Activated naive CD4-positive, alpha-beta T cell treated with anti-CD3 and anti-CD28 coated beads, Interleukin-2, amount 50 U/mL, for 16 hours (primary cell): ENCODE results near the gene PIAS1.
"Not testable (repeated sequence)": the region's sequence is repeated elsewhere in the genome, so short reads cannot be mapped to it uniquely, and the experiment has no call there.

Experiments used
- DNase-seq: peaks from one replicate; pipeline ENCODE4 v3.0.0-alpha.2; 2020

Gene PIAS1

GRCh38 chr15:68205954-68206539 is 151.9 kb downstream of the PIAS1 start:
- no peak for DNase-seq

GRCh38 chr15:68206711-68207151 is 152.6 kb downstream of the PIAS1 start:
- no peak for DNase-seq

- DNase-seq = no peak
Measured at GRCh38 chr15:68207176-68207935, 153.2 kb downstream of the PIAS1 start.

- DNase-seq = no peak
Measured at GRCh38 chr15:68208136-68208535, 154.0 kb downstream of the PIAS1 start.

GRCh38 chr15:68208636-68209240 is 154.6 kb downstream of the PIAS1 start:
- DNase-seq = no peak

GRCh38 chr15:68209272-68209671 is 155.2 kb downstream of the PIAS1 start:
- no peak for DNase-seq

- DNase-seq = peak; percentile 47
Measured at GRCh38 chr15:68209735-68210408, 155.8 kb downstream of the PIAS1 start.

GRCh38 chr15:68210409-68210756 is 156.3 kb downstream of the PIAS1 start:
- no peak for DNase-seq

GRCh38 chr15:68210821-68211655 is 156.9 kb downstream of the PIAS1 start:
- peak; percentile 63 for DNase-seq

- DNase-seq = no peak
Measured at GRCh38 chr15:68211656-68212320, 157.7 kb downstream of the PIAS1 start.

GRCh38 chr15:68213491-68213845 is 159.4 kb downstream of the PIAS1 start:
- DNase-seq = not testable (repeated sequence)

- DNase-seq = no peak
Measured at GRCh38 chr15:68213991-68214837, 160.1 kb downstream of the PIAS1 start.

GRCh38 chr15:68214838-68215254 is 160.7 kb downstream of the PIAS1 start:
- no peak for DNase-seq

- DNase-seq = no peak
Measured at GRCh38 chr15:68217341-68217740, 163.2 kb downstream of the PIAS1 start.

- no peak for DNase-seq
Measured at GRCh38 chr15:68218331-68218730, 164.2 kb downstream of the PIAS1 start.

- DNase-seq = no peak
Measured at GRCh38 chr15:68218847-68219798, 165.0 kb downstream of the PIAS1 start.

- DNase-seq = no peak
Measured at GRCh38 chr15:68220489-68220888, 166.4 kb downstream of the PIAS1 start.

GRCh38 chr15:68220967-68221366 is 166.9 kb downstream of the PIAS1 start:
- DNase-seq = no peak

GRCh38 chr15:68221530-68222431 is 167.7 kb downstream of the PIAS1 start:
- not testable (repeated sequence) for DNase-seq
